ENCODE data around the gene MTO1.

- no peak for TF ChIP-seq CTCF (IDR thresholded peaks at IDR 0.05)
- no peak for TF ChIP-seq EZH2phosphoT487 (IDR thresholded peaks at IDR 0.05)
- TF ChIP-seq EZH2 (IDR thresholded peaks at IDR 0.05): no peak
Measured at GRCh38 chr6:73497915-73498314, 36.4 kb downstream of the MTO1 start.

Measured in neural progenitor cell (in vitro differentiated cells).